ENCODE data around the gene PIAS3.
"Not testable (repeated sequence)": the region's sequence is repeated elsewhere in the genome, so short reads cannot be mapped to it uniquely, and the experiment has no call there.

The PIAS3 gene

DNA sequence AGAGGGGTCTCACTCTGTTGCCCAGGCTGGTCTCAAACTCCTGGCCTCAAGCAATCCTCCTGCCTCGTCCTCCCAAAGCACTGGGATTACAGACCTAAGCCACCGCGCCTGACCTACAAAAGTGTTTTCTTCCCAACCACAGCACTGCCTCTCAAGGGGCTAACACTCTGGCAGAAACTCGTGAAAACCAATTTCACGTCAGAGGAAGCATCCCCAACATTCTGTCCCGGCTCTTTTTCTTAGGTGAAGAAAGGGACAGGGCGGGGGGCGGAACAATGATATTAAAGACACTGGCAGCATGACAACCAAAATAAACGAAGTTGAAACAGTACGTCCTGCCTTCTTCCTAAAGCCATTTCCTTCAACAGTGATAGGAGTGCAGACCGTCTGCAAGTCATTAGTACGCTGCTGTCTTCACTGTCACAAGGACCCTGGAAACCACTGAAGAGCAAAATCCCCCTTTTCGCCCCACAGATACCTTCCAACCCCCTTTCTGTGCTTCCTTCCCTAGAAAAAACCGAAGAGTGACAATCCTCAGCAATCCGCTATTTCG lies 36.0 kb downstream of the PIAS3 start:
- not testable (repeated sequence) for DNase-seq

DNA sequence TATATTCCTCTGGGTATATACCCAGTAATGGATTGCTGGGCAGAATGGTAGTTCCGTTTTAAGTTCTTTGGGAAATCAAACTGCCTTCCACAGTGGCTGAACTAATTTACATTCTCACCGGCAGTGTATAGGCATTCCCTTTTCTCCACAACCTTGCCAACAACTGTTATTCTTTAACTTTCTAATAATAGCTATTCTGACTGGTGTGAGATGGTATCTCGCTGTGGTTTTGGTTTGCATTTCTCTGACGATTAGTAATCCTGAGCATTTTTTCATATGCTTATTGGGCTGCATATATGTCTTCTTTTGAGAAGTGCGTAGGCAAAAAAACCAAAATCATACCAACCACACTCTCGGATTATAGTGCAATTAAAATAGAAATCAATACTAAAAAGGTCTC lies 40.8 kb downstream of the PIAS3 start:
- not testable (repeated sequence) for DNase-seq

DNA sequence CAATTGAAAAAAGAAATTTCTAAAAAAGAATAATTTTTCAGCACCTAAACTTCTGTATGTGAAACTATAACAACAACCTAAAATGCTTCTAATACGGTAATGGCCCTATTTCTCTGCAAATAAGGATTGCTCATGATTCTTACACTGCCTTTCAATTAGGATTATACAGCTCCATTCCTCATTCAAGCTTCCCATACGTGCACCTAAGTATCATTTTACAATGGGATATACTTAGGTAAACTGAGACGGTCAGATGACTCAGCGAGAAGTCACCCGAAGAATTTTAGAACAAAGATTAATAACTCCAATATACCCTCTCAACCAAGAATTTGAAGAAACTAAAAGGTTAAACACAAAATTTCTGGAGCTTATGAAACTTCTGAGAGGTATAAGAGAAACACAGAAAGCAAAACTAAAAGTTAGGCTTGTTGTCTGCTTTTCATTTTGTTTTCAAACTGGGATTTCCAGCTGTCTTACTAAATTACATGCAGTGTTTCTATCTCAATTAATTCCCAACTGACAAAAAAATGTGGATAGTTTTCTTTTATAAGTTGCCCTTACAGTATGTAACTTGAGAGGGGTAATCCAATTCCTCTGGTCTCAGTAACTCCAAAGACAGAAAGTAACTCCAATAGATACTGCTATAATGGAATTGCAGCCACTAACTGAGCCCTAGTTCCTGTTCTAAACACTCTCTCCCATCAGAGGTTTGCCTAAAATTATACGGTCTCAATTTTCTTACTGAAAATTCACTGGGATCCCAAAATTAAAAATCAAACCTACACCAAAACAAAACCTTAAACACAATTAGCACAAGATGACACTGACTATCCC lies 45.7 kb downstream of the PIAS3 start:
- not testable (repeated sequence) for DNase-seq

DNA sequence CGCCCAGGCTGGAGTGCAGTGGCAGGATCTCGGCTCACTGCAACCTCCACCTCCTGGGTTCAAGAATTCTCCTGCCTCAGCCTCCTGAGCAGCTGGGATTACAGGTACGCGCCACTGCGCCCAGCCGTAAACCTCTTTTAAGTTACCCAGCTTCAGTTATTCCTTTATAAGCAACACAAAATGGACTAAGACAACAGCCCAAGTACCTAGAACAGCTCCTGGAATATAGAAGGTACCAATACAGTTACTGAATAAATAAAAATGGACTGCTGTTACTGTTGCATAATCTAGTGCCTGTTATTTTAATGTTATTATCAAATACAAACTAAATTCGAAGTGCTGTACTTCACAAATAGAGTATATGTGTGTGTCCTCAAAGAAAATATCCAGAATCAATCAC lies 52.0 kb downstream of the PIAS3 start:
- no peak for DNase-seq

DNA sequence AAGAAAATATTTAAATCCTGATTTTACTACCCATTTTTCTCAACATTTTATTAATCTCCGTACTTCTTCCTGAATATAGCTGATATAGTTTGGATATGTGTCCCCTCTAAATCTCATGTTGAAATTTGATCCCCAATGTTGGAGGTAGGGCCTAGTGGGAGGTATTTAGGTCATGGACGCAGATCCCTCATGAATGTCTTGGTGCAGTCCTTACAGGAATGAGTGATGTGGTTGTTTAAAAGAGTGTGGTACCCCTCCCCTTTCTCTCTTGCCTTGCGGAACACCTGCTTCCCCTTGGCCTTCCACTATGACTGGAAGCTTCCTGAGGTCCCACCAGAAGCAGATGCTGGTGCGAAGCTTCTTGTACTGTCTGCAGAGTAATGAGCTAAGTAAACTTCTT lies 52.5 kb downstream of the PIAS3 start:
- no peak for DNase-seq

DNA sequence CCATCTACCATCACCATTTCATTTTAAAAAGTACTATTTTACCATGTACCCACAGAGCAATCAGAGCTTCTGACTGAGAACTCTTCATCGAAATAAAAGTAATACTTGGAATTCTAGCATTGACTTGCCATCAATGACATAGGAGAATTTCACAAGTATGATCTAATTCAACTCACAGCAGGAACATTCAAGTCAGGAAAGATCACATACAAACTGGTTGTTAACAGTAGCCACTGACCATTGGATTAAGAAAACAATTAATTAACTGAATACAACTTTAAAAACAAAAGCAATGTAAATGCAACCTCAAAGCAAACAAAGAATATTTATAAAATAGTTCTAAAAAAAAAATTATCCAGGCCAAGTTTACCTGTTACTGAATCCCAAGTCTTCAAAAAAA lies 53.8 kb downstream of the PIAS3 start:
- no peak for DNase-seq

DNA sequence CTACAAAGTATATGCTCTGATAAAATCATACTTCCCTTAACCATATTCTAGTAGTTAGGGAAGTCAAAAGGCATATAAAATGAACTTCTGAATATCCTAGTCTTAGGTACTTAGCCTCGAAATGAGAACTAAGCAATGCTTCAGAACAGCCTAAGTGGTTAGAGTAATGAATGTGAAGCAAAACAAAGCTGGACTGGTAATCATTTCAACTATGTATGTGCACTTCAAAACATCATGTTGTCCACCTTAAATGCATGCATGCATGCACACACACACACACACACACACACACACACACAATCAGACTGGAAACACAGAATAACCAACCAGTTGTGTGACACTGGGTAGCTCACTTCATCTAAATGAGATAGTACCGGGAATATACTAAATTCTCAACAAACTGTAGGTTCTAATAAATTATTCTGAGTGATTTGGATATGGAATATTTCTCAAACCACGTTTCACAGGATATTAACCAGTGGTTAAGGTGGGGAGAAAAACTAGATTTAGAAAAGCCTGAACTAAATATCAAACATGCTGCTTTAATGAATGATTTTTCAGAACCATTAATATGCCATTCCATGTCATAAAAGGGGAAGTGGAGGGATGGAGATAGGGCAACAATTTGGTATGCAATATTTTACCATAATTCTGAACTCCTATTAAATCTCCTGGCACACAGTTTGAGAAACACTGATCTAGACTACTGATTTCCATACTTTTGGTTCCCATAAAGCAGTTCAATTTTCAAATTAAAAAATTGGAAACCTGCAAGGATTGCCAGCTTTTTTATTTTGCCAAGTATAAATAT lies 54.4 kb downstream of the PIAS3 start:
- no peak for DNase-seq

DNA sequence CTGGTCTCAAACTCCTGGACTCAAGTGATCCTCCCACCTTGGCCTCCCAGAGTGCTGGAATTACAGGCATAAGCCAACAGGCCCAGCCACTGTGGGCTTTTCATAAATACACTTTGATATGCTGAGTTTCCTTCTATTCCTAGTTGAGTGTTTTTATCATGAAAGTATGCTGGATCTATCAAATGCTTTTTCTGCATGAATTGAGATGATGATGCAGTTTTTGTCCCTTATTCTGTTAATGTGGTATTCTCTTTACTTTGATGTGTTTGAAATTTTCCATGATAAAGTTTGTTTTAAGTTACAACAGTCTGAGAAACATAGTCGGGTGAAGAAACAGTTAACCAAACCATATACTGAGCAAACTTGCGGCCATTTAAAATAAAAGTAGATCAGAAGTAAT lies 59.1 kb downstream of the PIAS3 start:
- DNase-seq = no peak

All from NCI-H2227 treated with DMSO at 0.1 percent for 48 hours (cell line).